GM18951 (cell line): ENCODE results near the gene NPAP1.
"Not testable (repeated sequence)": the region's sequence is repeated elsewhere in the genome, so short reads cannot be mapped to it uniquely, and the experiment has no call there.

ENCODE experiments used
- POLR2A ChIP-seq: IDR thresholded peaks from 4 replicates; pipeline ENCODE4 v1.6.1; 2011; ENCODE audit warnings: mild to moderate bottlenecking; ENCODE audit not compliant: insufficient read length, insufficient read depth; ENCODE audit errors: extremely low read depth
- in situ Hi-C: fragments of 300-500 bp; cut with MboI; formaldehyde crosslinking; loops from one replicate; pipeline ENCODE4 v1.12.0; 2022; ENCODE audit warnings: low sequenced_read_pairs, mixed read lengths, inconsistent platforms; ENCODE audit not compliant: unreplicated experiment

NPAP1 gene, protein sequence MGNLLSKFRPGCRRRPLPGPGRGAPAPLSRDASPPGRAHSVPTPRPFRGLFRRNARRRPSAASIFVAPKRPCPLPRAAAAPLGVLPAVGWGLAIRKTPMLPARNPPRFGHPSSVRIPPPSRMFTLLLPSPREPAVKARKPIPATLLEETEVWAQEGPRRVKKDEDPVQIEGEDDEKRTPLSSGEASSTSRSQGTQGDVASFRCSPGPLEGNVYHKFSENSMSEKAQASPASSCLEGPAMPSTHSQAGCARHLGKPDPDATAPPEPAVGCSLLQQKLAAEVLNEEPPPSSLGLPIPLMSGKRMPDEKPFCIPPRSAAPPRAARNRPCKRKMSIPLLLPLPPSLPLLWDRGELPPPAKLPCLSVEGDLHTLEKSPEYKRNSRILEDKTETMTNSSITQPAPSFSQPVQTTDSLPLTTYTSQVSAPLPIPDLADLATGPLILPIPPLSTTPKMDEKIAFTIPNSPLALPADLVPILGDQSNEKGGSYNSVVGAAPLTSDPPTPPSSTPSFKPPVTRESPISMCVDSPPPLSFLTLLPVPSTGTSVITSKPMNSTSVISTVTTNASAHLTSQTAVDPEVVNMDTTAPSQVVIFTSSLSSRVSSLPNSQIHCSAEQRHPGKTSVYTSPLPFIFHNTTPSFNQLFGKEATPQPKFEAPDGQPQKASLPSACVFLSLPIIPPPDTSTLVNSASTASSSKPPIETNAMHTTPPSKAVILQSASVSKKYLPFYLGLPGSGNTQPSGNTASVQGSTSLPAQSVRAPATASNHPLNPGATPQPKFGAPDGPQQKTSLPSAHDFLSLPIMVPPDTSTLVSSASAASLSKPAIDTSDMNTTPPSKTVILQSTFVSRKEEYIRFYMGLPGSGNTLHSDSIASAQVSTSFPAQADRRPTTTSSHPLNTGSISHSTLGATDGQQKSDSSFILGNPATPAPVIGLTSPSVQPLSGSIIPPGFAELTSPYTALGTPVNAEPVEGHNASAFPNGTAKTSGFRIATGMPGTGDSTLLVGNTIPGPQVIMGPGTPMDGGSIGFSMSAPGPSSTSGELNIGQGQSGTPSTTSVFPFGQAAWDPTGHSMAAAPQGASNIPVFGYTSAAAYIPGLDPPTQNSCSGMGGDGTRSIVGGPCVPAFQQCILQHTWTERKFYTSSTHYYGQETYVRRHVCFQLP

DNA sequence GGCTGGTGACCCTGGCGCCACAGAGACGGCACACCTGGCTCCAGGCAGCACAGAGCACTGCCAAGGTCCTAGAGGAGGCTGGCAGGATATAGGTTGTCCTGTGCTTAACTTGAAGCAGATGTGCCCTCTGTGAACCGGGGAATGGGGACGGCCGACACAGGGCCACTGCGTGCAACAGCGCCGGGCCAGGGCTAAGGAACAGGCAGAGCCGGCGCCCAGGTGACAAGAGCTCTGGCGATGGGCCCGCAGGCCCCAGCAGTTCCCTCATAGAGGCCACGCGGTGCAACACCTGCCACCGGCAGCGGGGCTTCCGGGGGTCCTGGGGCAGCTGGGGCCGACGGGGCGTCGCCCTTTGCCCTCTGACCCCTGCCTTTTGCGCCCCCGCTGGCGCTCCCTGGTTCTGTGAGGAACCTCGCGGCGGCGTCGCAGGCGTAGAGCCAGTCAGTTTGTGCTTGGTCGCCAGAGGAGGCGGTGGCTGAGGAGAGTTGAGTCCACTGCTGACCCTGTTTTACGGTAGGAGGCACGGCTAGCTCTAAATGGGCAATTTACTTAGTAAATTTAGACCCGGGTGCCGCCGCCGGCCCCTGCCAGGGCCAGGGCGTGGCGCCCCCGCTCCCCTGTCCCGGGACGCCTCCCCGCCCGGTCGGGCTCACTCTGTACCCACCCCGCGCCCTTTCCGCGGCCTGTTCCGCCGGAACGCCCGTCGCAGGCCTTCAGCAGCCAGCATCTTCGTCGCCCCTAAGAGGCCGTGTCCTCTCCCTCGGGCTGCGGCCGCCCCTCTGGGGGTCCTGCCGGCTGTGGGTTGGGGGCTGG is at the start of gene NPAP1:
TSS of gene NPAP1 (plus strand) at position 444 of the 813 bp plus-strand sequence. CDS start at position 537, 93 bp downstream.
- in situ Hi-C loops = no loop called here
- TF ChIP-seq POLR2A = no peak

GRCh38 chr15:24627443-24627842 is 48.1 kb upstream of the NPAP1 start:
- in situ Hi-C loops = no loop called here
- no peak for TF ChIP-seq POLR2A

GRCh38 chr15:24633082-24633481 is 42.5 kb upstream of the NPAP1 start:
- TF ChIP-seq POLR2A = no peak
- in situ Hi-C loops = no loop called here

GRCh38 chr15:24639412-24639811 is 36.2 kb upstream of the NPAP1 start:
- in situ Hi-C loops = not testable (repeated sequence)

DNA sequence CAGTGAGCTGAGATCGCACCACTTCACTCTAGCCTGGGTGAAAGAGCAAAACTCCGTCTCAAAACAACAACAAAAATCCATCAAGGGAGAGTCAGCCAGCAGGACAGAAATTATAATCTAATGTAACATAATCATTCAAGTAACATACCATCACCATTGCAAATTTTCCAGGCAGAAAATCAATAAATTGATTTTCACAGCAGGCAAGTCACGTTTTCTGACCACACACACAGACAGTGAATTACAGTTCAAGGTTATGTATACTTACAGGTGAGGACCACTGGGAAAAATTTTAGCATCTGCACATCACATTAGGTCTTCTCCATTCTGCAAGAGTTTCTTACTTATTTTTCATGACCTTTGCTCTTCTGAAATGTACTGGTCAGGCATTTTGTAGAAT is 29.9 kb upstream of the NPAP1 start:
- in situ Hi-C loops = no loop called here
- no peak for TF ChIP-seq POLR2A

DNA sequence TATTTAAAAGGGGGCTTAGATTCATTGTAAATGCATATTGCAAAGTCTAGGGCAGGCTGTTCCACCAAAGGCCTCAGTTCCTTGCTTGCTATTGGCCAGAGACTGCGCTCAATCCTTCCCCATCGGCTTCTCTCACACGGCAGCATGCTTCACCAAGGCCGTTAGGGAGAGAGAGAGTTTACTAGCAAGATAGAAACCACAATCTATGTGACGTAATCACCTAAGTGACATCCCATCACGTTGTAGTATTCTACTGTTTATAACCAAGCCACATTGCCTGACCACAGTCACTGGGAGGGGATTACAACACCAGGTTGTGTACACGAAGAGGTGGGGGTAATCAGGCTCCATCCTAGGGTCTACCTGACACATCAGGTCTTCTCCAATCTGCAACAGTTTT is 16.0 kb upstream of the NPAP1 start:
- no peak for TF ChIP-seq POLR2A
- in situ Hi-C loops = no loop called here

DNA sequence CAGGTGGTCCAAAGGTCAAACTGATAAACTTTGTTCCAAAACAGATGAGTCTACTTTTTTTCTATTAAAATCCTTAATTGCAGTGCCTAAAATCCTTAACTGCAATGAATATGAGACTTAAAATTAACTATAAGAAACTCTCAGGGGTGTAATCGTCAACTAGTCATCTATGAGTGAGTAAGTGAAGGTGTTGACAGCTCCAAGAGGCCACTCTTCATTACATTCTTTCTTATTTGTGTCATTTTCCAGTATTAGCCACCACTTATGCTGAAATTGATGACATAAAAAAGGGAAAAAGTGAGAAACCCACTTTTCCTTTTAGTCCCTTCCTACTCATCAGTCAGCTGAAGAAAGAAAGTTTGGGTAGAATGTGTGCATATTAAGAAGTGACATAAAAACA is 12.6 kb upstream of the NPAP1 start:
- in situ Hi-C loops = no loop called here
- TF ChIP-seq POLR2A = no peak

DNA sequence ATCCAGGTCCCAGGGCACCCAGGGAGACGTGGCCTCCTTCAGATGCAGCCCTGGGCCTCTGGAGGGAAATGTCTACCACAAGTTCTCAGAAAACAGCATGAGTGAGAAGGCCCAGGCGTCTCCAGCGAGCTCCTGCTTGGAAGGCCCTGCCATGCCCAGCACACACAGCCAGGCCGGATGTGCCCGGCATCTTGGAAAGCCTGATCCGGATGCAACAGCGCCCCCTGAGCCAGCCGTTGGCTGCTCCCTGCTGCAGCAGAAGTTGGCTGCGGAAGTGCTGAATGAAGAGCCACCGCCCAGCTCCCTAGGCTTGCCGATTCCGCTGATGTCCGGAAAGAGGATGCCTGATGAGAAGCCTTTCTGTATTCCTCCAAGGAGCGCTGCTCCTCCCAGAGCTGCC is 856 bp downstream of the NPAP1 start:
- in situ Hi-C loops = no loop called here
- no peak for TF ChIP-seq POLR2A

DNA sequence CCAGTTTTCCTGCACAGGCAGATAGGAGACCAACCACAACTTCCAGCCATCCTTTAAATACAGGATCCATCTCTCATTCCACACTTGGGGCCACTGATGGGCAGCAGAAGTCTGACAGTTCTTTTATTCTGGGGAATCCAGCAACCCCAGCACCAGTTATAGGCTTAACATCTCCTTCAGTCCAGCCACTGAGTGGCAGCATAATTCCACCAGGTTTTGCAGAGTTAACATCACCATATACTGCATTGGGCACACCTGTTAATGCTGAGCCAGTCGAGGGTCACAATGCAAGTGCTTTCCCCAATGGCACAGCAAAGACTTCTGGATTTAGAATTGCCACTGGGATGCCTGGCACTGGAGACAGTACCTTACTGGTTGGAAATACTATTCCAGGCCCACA is 2.9 kb downstream of the NPAP1 start:
- in situ Hi-C loops = no loop called here
- no peak for TF ChIP-seq POLR2A

DNA sequence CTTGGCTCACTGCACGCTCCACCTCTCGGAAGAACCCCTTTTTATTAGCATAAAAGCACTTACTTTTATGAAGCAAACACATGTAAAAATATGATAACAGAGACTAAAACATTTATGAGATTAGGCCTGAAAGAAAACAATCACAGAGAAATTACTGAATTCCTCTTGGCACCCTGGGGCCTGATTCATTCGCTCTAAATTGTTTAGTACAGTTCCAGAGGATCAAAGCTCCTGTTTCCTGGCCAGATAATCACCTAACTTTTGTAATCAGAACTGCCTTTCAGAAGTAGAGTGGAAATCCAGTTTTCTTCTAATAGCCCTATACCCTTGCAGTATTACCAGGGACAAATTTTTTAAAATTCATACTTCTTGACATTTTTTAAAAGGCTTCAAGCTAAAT is 6.4 kb downstream of the NPAP1 start:
- in situ Hi-C loops = no loop called here
- no peak for TF ChIP-seq POLR2A

DNA sequence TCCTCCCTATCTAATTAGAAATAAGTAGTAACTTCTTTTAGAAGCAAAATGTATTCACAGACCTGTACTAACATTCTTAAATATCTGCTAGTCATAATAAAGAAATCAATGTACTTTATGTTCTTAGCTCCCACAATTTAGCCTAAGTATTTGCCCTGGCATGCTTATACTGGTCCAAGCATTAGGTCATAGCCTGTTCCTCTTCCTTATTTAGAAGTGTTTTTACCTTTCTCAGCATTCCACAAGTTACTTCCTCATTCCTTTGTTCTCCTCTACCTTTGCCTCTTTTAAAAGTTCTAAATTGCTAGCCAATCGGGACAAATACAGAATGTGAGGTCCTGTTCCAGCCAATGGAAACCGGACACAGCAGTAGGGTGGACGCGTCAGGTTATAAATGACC is 7.3 kb downstream of the NPAP1 start:
- in situ Hi-C loops = not testable (repeated sequence)

- TF ChIP-seq POLR2A = no peak
- in situ Hi-C loops = no loop called here
Measured at GRCh38 chr15:24683736-24684135, 8.2 kb downstream of the NPAP1 start.

GRCh38 chr15:24684313-24684712 is 8.7 kb downstream of the NPAP1 start:
- in situ Hi-C loops = no loop called here
- TF ChIP-seq POLR2A = no peak
